GM13977 (cell line): ENCODE data around the gene APOBEC2.

ENCODE experiments used
- DNase-seq: peaks from one replicate; pipeline ENCODE4 v3.0.0; 2012; ENCODE audit warnings: low spot score
- in situ Hi-C: fragments of 300-500 bp; cut with MboI; formaldehyde crosslinking; loops from one replicate; pipeline ENCODE4 v1.12.0; 2022; ENCODE audit warnings: low sequenced_read_pairs, low pct_unique_long_range_greater_than_20kb, mixed read lengths, inconsistent platforms; ENCODE audit not compliant: unreplicated experiment
- TF ChIP-seq, protein P1 (sequence below): IDR thresholded peaks from 2 replicates; pipeline ENCODE4 v1.5.1; 2012; ENCODE audit warnings: mild to moderate bottlenecking, control low read depth; ENCODE audit not compliant: insufficient read depth; ENCODE audit errors: extremely low read depth, missing control alignments

APOBEC2 gene

GRCh38 chr6:41065550-41066026 is 12.6 kb downstream of the APOBEC2 start:
- TF ChIP-seq, protein P1, sequence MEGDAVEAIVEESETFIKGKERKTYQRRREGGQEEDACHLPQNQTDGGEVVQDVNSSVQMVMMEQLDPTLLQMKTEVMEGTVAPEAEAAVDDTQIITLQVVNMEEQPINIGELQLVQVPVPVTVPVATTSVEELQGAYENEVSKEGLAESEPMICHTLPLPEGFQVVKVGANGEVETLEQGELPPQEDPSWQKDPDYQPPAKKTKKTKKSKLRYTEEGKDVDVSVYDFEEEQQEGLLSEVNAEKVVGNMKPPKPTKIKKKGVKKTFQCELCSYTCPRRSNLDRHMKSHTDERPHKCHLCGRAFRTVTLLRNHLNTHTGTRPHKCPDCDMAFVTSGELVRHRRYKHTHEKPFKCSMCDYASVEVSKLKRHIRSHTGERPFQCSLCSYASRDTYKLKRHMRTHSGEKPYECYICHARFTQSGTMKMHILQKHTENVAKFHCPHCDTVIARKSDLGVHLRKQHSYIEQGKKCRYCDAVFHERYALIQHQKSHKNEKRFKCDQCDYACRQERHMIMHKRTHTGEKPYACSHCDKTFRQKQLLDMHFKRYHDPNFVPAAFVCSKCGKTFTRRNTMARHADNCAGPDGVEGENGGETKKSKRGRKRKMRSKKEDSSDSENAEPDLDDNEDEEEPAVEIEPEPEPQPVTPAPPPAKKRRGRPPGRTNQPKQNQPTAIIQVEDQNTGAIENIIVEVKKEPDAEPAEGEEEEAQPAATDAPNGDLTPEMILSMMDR, result no peak
- in situ Hi-C loops, result no loop called here
- no peak for DNase-seq

DNA sequence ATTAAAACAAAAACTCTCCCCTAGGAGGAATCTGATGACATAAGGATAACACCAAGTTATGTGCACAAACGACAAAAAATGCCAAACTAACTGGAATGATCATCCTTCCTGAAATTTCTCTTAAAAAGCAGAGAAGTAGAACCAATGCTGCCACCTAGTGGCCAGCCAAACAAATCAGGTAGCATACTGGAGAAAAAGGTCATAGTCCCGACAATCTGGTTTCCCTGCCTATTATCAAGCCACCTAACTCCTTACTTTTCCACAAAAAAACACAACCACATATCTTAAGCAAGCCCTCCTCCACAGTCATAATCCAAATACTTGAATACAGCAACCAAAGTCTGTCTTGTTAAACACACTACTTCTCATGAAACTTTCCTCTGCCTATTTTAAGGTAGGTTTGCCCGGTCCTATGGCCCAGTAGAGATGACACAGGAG is 13.9 kb downstream of the APOBEC2 start:
- TF ChIP-seq, protein P1, result peak; percentile 85
- in situ Hi-C loops, result no loop called here
- peak; percentile 28 for DNase-seq

DNA sequence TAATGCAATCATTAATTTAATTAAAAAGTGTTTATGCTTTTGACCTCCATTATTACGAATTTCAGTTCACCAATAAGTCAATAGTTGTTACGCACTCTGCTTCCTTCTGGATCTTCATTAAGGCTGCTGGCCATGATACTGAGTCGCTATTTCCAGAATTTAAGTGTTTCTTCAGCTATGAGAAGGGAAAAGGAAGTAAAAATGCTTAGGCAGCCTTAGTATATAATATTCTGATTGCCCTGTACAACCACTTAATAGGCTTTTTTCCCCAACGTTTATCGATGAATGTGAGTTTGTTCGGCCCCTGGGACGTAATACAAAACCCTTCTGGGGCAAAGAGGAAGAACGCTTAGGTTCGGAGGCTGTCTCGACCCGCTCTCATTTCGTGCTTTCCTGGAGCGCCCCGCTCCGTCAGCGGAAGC is 18.5 kb downstream of the APOBEC2 start:
- in situ Hi-C loops, result no loop called here
- DNase-seq, result no peak

DNA sequence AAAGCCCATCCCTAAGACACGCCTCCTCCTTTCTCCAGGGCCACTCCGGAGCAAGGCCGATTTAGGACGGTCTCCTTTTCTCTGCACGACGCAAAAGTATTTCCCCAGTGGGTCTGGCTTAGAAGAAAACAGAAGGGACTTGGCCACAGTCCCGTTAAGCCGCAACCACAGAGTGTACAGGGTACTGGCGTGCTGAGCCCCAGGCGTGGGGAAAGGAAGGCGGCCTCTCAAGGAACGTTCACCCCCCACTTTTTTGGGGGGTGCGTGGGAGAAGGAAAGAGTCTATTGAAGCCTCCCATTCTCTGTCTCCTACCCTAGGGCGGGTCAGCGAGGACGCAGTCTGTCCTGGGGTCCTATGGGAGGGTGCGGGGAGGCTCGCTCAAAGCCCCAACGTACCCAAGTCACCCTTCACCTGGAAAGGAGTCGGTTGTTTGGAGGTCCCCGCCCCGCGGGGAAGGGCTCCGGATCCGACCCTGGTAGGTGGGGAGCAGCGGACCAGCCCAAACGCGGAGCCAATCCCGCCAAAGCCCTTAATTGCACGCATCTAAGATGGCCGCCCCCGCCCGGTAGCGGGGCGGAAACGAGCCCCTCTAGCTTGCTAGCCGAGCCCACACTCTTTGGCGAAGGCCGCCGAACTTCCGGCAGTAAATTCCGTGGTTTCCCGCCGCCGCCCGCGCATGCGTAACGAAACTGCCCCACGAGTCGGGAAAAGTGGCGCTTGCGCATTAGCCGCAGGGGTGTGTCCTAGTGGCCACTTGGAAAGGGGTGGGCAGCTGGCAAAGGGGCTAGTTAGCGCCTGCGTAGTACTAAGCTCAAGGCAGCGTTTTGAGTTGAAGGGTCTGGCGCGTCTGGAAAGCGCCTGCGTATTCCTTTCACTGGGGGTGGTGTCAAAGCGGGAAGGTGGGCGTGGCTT is 19.2 kb downstream of the APOBEC2 start, which contains the start of gene OARD1:
Gene OARD1, minus strand, starts transcription at position 434 of the 913 bp plus-strand sequence. CDS start 722 bp downstream, outside the sequence.
- TF ChIP-seq, protein P1, result no peak
- in situ Hi-C loops, result no loop called here
- DNase-seq, result peak; percentile 65

More for the DNA sequence above, 18.5 kb downstream of the APOBEC2 start:
- TF ChIP-seq, protein P1, result no peak

GRCh38 chr6:41072836-41073202 is 19.8 kb downstream of the APOBEC2 start, which contains the start of gene NFYA:
Gene NFYA, plus strand, starts transcription at chr6:41072974. Its CDS starts 6,116 bp downstream, at chr6:41079090.
- in situ Hi-C loops, result no loop called here
- TF ChIP-seq, protein P1, result no peak
- DNase-seq, result peak; percentile 97

DNA sequence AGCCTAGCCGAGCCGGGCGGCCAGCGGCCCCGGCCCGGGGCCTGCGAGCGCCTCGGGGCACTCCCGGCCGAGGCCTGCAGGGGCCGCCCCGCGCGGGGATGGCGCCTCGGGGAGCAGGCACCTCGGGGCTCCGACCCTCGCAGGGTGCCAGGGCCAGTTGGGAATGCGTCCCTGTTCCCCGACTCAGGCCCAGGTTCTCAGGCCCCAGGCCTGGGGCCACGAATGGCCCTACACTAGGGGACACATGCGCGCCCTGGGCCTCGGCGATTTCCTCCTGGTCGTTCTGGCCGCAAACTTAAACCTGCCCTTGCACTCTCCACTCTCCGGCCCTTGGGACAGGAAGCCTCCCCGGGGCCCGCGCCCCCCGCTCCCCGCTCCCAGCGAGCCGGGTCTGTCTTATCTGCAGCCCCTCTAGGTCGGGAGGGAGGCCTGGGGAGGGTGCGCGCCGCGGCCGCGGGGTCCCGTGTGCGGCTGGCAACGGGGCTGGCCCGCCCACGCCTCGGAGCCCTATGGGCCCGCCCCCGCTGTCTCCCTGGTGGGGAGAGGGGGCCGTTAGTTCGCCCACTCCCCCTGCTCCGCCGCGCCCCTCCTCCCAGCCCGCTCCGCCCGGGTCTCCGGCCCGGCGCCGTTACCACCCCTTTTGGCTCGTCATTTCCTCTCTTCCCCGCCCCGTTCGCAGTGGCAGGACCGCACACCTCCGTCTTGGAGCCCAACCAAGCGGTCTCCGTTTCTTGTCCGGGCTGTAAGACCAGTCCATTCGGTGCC is 20.4 kb downstream of the APOBEC2 start:
- TF ChIP-seq, protein P1, result peak; percentile 19
- in situ Hi-C loops, result no loop called here
- DNase-seq, result peak; percentile 79
